KMS-11 (cell line): ENCODE results near the gene HCK.

Experiments used
- H2AFZ ChIP-seq: fragments of 200-600 bp; sonication (generic); 2 replicates; pipeline ENCODE4 v1.6.1; 2016; ENCODE audit warnings: antibody characterized with exemption, mixed run types, low read depth
- H3K27ac ChIP-seq: fragments of 200-600 bp; sonication (generic); 2 replicates; pipeline ENCODE4 v1.6.1; 2016; ENCODE audit warnings: mild to moderate bottlenecking, mixed run types
- H3K27me3 ChIP-seq: fragments of 200-600 bp; sonication (generic); 2 replicates; pipeline ENCODE4 v1.6.1; 2017; ENCODE audit warnings: mild to moderate bottlenecking, low read depth, mixed run types, moderate library complexity; ENCODE audit not compliant: insufficient read depth
- H3K36me3 ChIP-seq: fragments of 200-600 bp; sonication (generic); 2 replicates; pipeline ENCODE4 v1.6.1; 2017; ENCODE audit warnings: mild to moderate bottlenecking, mixed run types; ENCODE audit not compliant: insufficient read depth
- H3K4me1 ChIP-seq: fragments of 200-600 bp; sonication (generic); 2 replicates; pipeline ENCODE4 v1.6.1; 2016; ENCODE audit warnings: mild to moderate bottlenecking, low read depth, mixed run types; ENCODE audit not compliant: poor library complexity, severe bottlenecking
- H3K4me2 ChIP-seq: fragments of 200-600 bp; sonication (generic); 2 replicates; pipeline ENCODE4 v1.7.0; 2016; ENCODE audit warnings: mild to moderate bottlenecking, mixed run types
- H3K4me3 ChIP-seq: fragments of 200-600 bp; sonication (generic); IDR thresholded peaks from 2 replicates; pipeline ENCODE4 v1.6.1; 2017; ENCODE audit warnings: low read depth, low read length, mixed read lengths; ENCODE audit not compliant: insufficient read depth
- H3K79me2 ChIP-seq: fragments of 200-600 bp; sonication (generic); 2 replicates; pipeline ENCODE4 v1.6.1; 2016; ENCODE audit warnings: low read depth, mixed run types; ENCODE audit not compliant: insufficient read depth
- H3K9ac ChIP-seq: fragments of 200-600 bp; sonication (generic); 2 replicates; pipeline ENCODE4 v1.6.1; 2016; ENCODE audit warnings: mild to moderate bottlenecking, mixed run types
- H4K20me1 ChIP-seq: fragments of 200-600 bp; sonication (generic); 2 replicates; pipeline ENCODE4 v1.6.1; 2016; ENCODE audit warnings: mild to moderate bottlenecking, mixed run types; ENCODE audit not compliant: insufficient read depth
- CTCF ChIP-seq: fragments of 200-600 bp; sonication (generic); conservative IDR thresholded peaks from 2 replicates; pipeline ENCODE4 v1.6.1; 2017; ENCODE audit warnings: low read depth, mild to moderate bottlenecking, antibody characterized with exemption, low read length, moderate library complexity, mixed read lengths

HCK gene

GRCh38 chr20:32138921-32139320 lies 86.9 kb downstream of the HCK start:
- no peak for TF ChIP-seq CTCF
- no peaks in the 10 kb centered on the region for H3K79me2 ChIP-seq
- H4K20me1 ChIP-seq = no peaks in the 10 kb centered on the region
- peaks cover 12% of the 10 kb centered on the region; the same call in 1 of the 2 replicates for H3K36me3 ChIP-seq
- H3K9ac ChIP-seq = no peak overlapping the region
- H2AFZ ChIP-seq = no peak overlapping the region
- H3K4me2 ChIP-seq = no peak overlapping the region
- no peak overlapping the region for H3K27ac ChIP-seq
- H3K4me1 ChIP-seq = no peaks in the 10 kb centered on the region
- no peaks in the 10 kb centered on the region for H3K27me3 ChIP-seq
- no peak overlapping the region for H3K4me3 ChIP-seq

- no peak for TF ChIP-seq CTCF
- no peaks in the 10 kb centered on the region for H4K20me1 ChIP-seq
- H3K4me2 ChIP-seq = no peak overlapping the region
- H3K36me3 ChIP-seq = peaks cover 19% of the 10 kb centered on the region; the same call in 1 of the 2 replicates
- H3K27me3 ChIP-seq = no peaks in the 10 kb centered on the region
- H3K4me1 ChIP-seq = no peaks in the 10 kb centered on the region
- no peak overlapping the region for H2AFZ ChIP-seq
- no peaks in the 10 kb centered on the region for H3K79me2 ChIP-seq
- H3K4me3 ChIP-seq = no peak overlapping the region
- H3K9ac ChIP-seq = no peak overlapping the region
- H3K27ac ChIP-seq = no peak overlapping the region
Observed at GRCh38 chr20:32139947-32140346, 87.9 kb downstream of the HCK start.

GRCh38 chr20:32140603-32141002 lies 88.6 kb downstream of the HCK start:
- Histone ChIP-seq H3K4me2 (no peak overlapping the region), H4K20me1 (no peaks in the 10 kb centered on the region), H3K27me3 (no peaks in the 10 kb centered on the region), H3K4me3 (no peak overlapping the region), H3K79me2 (no peaks in the 10 kb centered on the region), H3K27ac (no peak overlapping the region), H3K4me1 (no peaks in the 10 kb centered on the region), H3K36me3 (peaks cover 19% of the 10 kb centered on the region; the same call in 1 of the 2 replicates), H2AFZ (no peak overlapping the region), H3K9ac (no peak overlapping the region)
- TF ChIP-seq CTCF = no peak

- H3K9ac ChIP-seq = no peak overlapping the region
- no peak overlapping the region for H2AFZ ChIP-seq
- H3K4me3 ChIP-seq = no peak overlapping the region
- no peak overlapping the region for H3K27ac ChIP-seq
- no peak overlapping the region for H3K4me2 ChIP-seq
- no peaks in the 10 kb centered on the region for H3K79me2 ChIP-seq
- no peaks in the 10 kb centered on the region for H3K27me3 ChIP-seq
- peaks cover 21% of the 10 kb centered on the region; the same call in 1 of the 2 replicates for H3K36me3 ChIP-seq
- no peak for TF ChIP-seq CTCF
- H3K4me1 ChIP-seq = no peaks in the 10 kb centered on the region
- no peaks in the 10 kb centered on the region for H4K20me1 ChIP-seq
Observed at GRCh38 chr20:32141465-32141980, 89.5 kb downstream of the HCK start.
